Stimulated activated CD8-positive, alpha-beta memory T cell treated with anti-CD3 and anti-CD28 coated beads, Interleukin-7, amount 100 ng/mL, for 1 hour (primary cell): Measurements from ENCODE around the gene ZNF248.
"Not testable (repeated sequence)": the region's sequence is repeated elsewhere in the genome, so short reads cannot be mapped to it uniquely, and the experiment has no call there.

Experiments
- DNase-seq, 2 donors: peaks; one replicate each; pipeline ENCODE4 v3.0.0-alpha.2; 2020; ENCODE audit warnings: low read depth in 2 of 2

The ZNF248 gene

GRCh38 chr10:37741831-37742230, 115.6 kb downstream of the ZNF248 start:
- DNase-seq: no peak

GRCh38 chr10:37739181-37739580, 118.2 kb downstream of the ZNF248 start:
- no peak for DNase-seq

- DNase-seq: not testable (repeated sequence)
Measured at GRCh38 chr10:37738241-37738640, 119.2 kb downstream of the ZNF248 start.

- no peak for DNase-seq
Measured at GRCh38 chr10:37737336-37737735, 120.1 kb downstream of the ZNF248 start.

GRCh38 chr10:37736120-37736519, 121.3 kb downstream of the ZNF248 start:
- DNase-seq: no peak

- DNase-seq: no peak
Measured at GRCh38 chr10:37734971-37735370, 122.4 kb downstream of the ZNF248 start.
